ENCODE data around the gene MOSPD3. TPM values are rescaled to one million over a fixed set of nuclear protein-coding genes. Genes with fewer than 3 reads are reported as not detected.

MOSPD3 gene
- total and polyA plus RNA-seq, 2 of the 13 experiments (the other 11 are each of a cell fraction or from before 2014, with no cell fraction given), result 7.6 to 8.8 TPM

DNA sequence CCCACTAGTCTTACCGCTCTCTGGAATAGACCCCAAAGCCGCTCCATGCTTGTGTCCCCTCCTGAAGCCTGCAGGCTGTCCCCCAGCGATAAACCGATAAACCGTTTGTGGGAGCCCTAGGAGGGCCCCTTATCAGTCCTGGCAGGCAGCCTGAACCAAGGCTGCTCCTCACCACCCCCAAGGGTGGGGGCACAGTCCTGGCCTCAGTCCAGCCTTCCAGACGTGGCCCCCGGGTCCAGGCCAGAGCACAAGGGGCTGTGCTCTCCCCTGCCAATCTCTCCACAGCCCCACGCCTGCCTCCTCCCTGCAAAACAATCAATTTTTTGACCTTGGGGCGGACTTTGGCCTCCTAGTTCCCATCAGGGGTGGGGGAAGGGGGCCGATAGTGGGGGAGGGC, 29.1 kb downstream of the MOSPD3 start, which contains the start of gene TFR2 (continued):
- no peak for TF ChIP-seq CBFB (CRISPR knock-in tag; IDR thresholded peaks at IDR 0.05)
- TF ChIP-seq, protein P1, sequence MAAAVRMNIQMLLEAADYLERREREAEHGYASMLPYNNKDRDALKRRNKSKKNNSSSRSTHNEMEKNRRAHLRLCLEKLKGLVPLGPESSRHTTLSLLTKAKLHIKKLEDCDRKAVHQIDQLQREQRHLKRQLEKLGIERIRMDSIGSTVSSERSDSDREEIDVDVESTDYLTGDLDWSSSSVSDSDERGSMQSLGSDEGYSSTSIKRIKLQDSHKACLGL (CRISPR knock-in tag; IDR thresholded peaks at IDR 0.05), result no peak
- peak; percentile 56; the same call in 1 of the 2 replicates for TF ChIP-seq MYC (CRISPR knock-in tag; IDR thresholded peaks at IDR 0.05; ENCODE audit: borderline replicate concordance)
- TF ChIP-seq, protein P2, sequence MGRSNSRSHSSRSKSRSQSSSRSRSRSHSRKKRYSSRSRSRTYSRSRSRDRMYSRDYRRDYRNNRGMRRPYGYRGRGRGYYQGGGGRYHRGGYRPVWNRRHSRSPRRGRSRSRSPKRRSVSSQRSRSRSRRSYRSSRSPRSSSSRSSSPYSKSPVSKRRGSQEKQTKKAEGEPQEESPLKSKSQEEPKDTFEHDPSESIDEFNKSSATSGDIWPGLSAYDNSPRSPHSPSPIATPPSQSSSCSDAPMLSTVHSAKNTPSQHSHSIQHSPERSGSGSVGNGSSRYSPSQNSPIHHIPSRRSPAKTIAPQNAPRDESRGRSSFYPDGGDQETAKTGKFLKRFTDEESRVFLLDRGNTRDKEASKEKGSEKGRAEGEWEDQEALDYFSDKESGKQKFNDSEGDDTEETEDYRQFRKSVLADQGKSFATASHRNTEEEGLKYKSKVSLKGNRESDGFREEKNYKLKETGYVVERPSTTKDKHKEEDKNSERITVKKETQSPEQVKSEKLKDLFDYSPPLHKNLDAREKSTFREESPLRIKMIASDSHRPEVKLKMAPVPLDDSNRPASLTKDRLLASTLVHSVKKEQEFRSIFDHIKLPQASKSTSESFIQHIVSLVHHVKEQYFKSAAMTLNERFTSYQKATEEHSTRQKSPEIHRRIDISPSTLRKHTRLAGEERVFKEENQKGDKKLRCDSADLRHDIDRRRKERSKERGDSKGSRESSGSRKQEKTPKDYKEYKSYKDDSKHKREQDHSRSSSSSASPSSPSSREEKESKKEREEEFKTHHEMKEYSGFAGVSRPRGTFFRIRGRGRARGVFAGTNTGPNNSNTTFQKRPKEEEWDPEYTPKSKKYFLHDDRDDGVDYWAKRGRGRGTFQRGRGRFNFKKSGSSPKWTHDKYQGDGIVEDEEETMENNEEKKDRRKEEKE (IDR thresholded peaks at IDR 0.05), result no peak
- no peak for TF ChIP-seq TOE1 (CRISPR knock-in tag; IDR thresholded peaks at IDR 0.05)
- TF ChIP-seq ESRRA (CRISPR knock-in tag; IDR thresholded peaks at IDR 0.05; ENCODE audit: low read depth), result peak; percentile 97
- no peak; the same call in 1 of the 2 replicates for TF ChIP-seq ZNF567 (CRISPR knock-in tag; IDR thresholded peaks at IDR 0.05; ENCODE audit: borderline replicate concordance)
- no peak for TF ChIP-seq CEBPB (IDR thresholded peaks at IDR 0.05; ENCODE audit: borderline replicate concordance, low read depth, low read length)
- TF ChIP-seq, protein P3, sequence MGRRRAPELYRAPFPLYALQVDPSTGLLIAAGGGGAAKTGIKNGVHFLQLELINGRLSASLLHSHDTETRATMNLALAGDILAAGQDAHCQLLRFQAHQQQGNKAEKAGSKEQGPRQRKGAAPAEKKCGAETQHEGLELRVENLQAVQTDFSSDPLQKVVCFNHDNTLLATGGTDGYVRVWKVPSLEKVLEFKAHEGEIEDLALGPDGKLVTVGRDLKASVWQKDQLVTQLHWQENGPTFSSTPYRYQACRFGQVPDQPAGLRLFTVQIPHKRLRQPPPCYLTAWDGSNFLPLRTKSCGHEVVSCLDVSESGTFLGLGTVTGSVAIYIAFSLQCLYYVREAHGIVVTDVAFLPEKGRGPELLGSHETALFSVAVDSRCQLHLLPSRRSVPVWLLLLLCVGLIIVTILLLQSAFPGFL (CRISPR knock-in tag; IDR thresholded peaks at IDR 0.05), result no peak
- no peak for TF ChIP-seq SATB2 (CRISPR knock-in tag; IDR thresholded peaks at IDR 0.05)
- TF ChIP-seq ZNF549 (CRISPR knock-in tag; IDR thresholded peaks at IDR 0.05), result no peak
- no peak for TF ChIP-seq KAT7 (CRISPR knock-in tag; IDR thresholded peaks at IDR 0.05; ENCODE audit: borderline replicate concordance)
- TF ChIP-seq, protein P4, sequence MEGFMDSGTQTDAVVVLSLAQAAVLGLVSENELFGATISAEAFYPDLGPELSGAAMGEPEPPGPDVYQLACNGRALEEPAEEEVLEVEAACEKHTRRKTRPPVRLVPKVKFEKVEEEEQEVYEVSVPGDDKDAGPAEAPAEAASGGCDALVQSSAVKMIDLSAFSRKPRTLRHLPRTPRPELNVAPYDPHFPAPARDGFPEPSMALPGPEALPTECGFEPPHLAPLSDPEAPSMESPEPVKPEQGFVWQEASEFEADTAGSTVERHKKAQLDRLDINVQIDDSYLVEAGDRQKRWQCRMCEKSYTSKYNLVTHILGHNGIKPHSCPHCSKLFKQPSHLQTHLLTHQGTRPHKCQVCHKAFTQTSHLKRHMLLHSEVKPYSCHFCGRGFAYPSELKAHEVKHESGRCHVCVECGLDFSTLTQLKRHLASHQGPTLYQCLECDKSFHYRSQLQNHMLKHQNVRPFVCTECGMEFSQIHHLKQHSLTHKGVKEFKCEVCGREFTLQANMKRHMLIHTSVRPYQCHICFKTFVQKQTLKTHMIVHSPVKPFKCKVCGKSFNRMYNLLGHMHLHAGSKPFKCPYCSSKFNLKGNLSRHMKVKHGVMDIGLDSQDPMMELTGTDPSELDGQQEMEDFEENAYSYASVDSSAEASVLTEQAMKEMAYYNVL (CRISPR knock-in tag; IDR thresholded peaks at IDR 0.05; ENCODE audit: borderline replicate concordance), result no peak
- TF ChIP-seq ZNF382 (CRISPR knock-in tag; IDR thresholded peaks at IDR 0.05; ENCODE audit: borderline replicate concordance), result no peak
- peak; percentile 25; the same call in 1 of the 2 replicates for TF ChIP-seq ZNF792 (CRISPR knock-in tag; IDR thresholded peaks at IDR 0.05)
- TF ChIP-seq ZKSCAN8 (CRISPR knock-in tag; IDR thresholded peaks at IDR 0.05; ENCODE audit: borderline replicate concordance), result no peak
- TF ChIP-seq, protein P5, sequence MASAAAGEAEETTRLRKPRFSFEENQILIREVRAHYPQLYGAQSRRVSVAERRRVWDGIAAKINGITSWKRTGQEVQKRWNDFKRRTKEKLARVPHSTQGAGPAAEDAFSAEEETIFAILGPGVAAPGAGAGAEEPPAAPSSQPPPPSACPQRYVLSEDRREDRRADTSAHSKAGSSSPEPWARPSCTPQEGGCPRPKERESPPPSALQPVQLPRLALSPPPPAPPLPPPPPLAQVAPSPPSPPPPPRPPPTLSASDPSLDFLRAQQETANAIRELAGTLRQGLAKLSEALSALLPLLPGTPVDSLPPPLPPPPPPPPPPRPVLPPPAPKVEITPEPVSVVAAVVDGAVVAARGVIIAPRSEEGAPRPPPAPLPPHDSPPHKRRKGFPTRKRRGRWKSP (CRISPR knock-in tag; IDR thresholded peaks at IDR 0.05), result 0 out of 2 replicates have a peak, but pooled peaks have one; percentile 45
- TF ChIP-seq ZNF788 (CRISPR knock-in tag; IDR thresholded peaks at IDR 0.05; ENCODE audit: borderline replicate concordance), result peak; percentile 42; the same call in 1 of the 2 replicates
- TF ChIP-seq ZNF768 (CRISPR knock-in tag; IDR thresholded peaks at IDR 0.05), result no peak
- TF ChIP-seq, protein P6, sequence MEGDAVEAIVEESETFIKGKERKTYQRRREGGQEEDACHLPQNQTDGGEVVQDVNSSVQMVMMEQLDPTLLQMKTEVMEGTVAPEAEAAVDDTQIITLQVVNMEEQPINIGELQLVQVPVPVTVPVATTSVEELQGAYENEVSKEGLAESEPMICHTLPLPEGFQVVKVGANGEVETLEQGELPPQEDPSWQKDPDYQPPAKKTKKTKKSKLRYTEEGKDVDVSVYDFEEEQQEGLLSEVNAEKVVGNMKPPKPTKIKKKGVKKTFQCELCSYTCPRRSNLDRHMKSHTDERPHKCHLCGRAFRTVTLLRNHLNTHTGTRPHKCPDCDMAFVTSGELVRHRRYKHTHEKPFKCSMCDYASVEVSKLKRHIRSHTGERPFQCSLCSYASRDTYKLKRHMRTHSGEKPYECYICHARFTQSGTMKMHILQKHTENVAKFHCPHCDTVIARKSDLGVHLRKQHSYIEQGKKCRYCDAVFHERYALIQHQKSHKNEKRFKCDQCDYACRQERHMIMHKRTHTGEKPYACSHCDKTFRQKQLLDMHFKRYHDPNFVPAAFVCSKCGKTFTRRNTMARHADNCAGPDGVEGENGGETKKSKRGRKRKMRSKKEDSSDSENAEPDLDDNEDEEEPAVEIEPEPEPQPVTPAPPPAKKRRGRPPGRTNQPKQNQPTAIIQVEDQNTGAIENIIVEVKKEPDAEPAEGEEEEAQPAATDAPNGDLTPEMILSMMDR (CRISPR knock-in tag; IDR thresholded peaks at IDR 0.05), result no peak
- TF ChIP-seq ZNF180 (CRISPR knock-in tag; IDR thresholded peaks at IDR 0.05; ENCODE audit: borderline replicate concordance, low read depth), result no peak
- TF ChIP-seq ZNF253 (CRISPR knock-in tag; IDR thresholded peaks at IDR 0.05; ENCODE audit: borderline replicate concordance), result no peak
